Hematopoietic multipotent progenitor cell treated with erythropoietin and hydrocortisone succinate and interleukin-3 and kit ligand, for 8 days (in vitro differentiated cells): ENCODE measurements around the gene SOD2.
"Not testable (repeated sequence)": the region's sequence is repeated elsewhere in the genome, so short reads cannot be mapped to it uniquely, and the experiment has no call there.

Source experiments
- DNase-seq: peaks from one replicate; pipeline ENCODE4 v3.0.0-alpha.2; 2015

SOD2 gene

GRCh38 chr6:159680104-159680503 lies 12.9 kb downstream of the SOD2 start:
- no peak for DNase-seq

GRCh38 chr6:159679091-159680077 lies 13.7 kb downstream of the SOD2 start:
- DNase-seq, result no peak

GRCh38 chr6:159678574-159678973 lies 14.5 kb downstream of the SOD2 start:
- no peak for DNase-seq

GRCh38 chr6:159677506-159678165 lies 15.4 kb downstream of the SOD2 start:
- DNase-seq, result no peak

- DNase-seq, result no peak
These were observed 16.0 kb downstream of the SOD2 start for GRCh38 chr6:159676890-159677505.

GRCh38 chr6:159676236-159676635 lies 16.8 kb downstream of the SOD2 start:
- not testable (repeated sequence) for DNase-seq

- no peak for DNase-seq
These were observed 27.0 kb downstream of the SOD2 start for GRCh38 chr6:159665868-159666635.

GRCh38 chr6:159663368-159663889 lies 29.6 kb downstream of the SOD2 start:
- DNase-seq, result not testable (repeated sequence)

GRCh38 chr6:159661977-159662376 lies 31.1 kb downstream of the SOD2 start:
- not testable (repeated sequence) for DNase-seq

GRCh38 chr6:159655409-159655988 lies 37.5 kb downstream of the SOD2 start:
- no peak for DNase-seq

GRCh38 chr6:159654483-159655098 lies 38.5 kb downstream of the SOD2 start:
- DNase-seq, result peak; percentile 79

- DNase-seq, result no peak
These were observed 42.7 kb downstream of the SOD2 start for GRCh38 chr6:159650314-159650713.

- no peak for DNase-seq
These were observed 43.6 kb downstream of the SOD2 start for GRCh38 chr6:159649441-159649840.

- no peak for DNase-seq
These were observed 46.3 kb downstream of the SOD2 start for GRCh38 chr6:159646733-159647132.

GRCh38 chr6:159646116-159646515 lies 46.9 kb downstream of the SOD2 start:
- DNase-seq, result no peak

- DNase-seq, result no peak
These were observed 47.4 kb downstream of the SOD2 start for GRCh38 chr6:159645640-159646039.
